ENCODE measurements around the gene FARS2.

The FARS2 gene

GRCh38 chr6:5425797-5426196 lies 164.5 kb downstream of the FARS2 start:
- ATAC-seq (replicated peaks) (no peak), DNase-seq (no peak)
- H3K27ac Mint-ChIP-seq, result no peak overlapping the region
- no peaks in the 10 kb centered on the region for H3K27me3 Mint-ChIP-seq
- peaks cover 3% of the 10 kb centered on the region for H3K36me3 Mint-ChIP-seq (ENCODE audit: insufficient read depth)
- H3K4me3 Mint-ChIP-seq, result no peak overlapping the region
- peaks cover 0 to 4% of the 10 kb centered on the region in 2 donors for H3K4me1 Mint-ChIP-seq (ENCODE audit: low read depth in 2 of 2)
- no peaks in the 10 kb centered on the region for H3K9me3 Mint-ChIP-seq

- peaks cover 0 to 5% of the 10 kb centered on the region in 2 donors for H3K4me1 Mint-ChIP-seq (ENCODE audit: low read depth in 2 of 2)
- DNase-seq, result no peak
- H3K27me3 Mint-ChIP-seq, result no peaks in the 10 kb centered on the region
- ATAC-seq (replicated peaks), result no peak
- H3K36me3 Mint-ChIP-seq (ENCODE audit: insufficient read depth), result peaks cover 3% of the 10 kb centered on the region
- no peak overlapping the region for H3K4me3 Mint-ChIP-seq
- H3K27ac Mint-ChIP-seq, result no peak overlapping the region
- H3K9me3 Mint-ChIP-seq, result no peaks in the 10 kb centered on the region
Observed at GRCh38 chr6:5427586-5427985, 166.3 kb downstream of the FARS2 start.

- Mint-ChIP-seq H3K4me1 (ENCODE audit: low read depth in 2 of 2) (peaks cover 0 to 5% of the 10 kb centered on the region in 2 donors), H3K27ac (no peak overlapping the region), H3K9me3 (peaks cover 0 to 10% of the 10 kb centered on the region in 2 donors), H3K36me3 (ENCODE audit: insufficient read depth) (peaks cover 3% of the 10 kb centered on the region), H3K27me3 (no peaks in the 10 kb centered on the region), H3K4me3 (no peak overlapping the region)
- ATAC-seq (replicated peaks), result no peak
- DNase-seq, result no peak
Observed at GRCh38 chr6:5433324-5433723, 172.0 kb downstream of the FARS2 start.

- H3K27me3 Mint-ChIP-seq, result no peaks in the 10 kb centered on the region
- peaks cover 0 to 10% of the 10 kb centered on the region in 2 donors for H3K9me3 Mint-ChIP-seq
- no peak for DNase-seq
- no peak overlapping the region for H3K27ac Mint-ChIP-seq
- H3K36me3 Mint-ChIP-seq (ENCODE audit: insufficient read depth), result peaks cover 3% of the 10 kb centered on the region
- no peak for ATAC-seq (replicated peaks)
- H3K4me1 Mint-ChIP-seq (ENCODE audit: low read depth in 2 of 2), result peaks cover 7 to 11% of the 10 kb centered on the region in 2 donors
- H3K4me3 Mint-ChIP-seq, result no peak overlapping the region
Observed at GRCh38 chr6:5435449-5435848, 174.1 kb downstream of the FARS2 start.

GRCh38 chr6:5438922-5439584 lies 177.7 kb downstream of the FARS2 start:
- no peaks in the 10 kb centered on the region for H3K27me3 Mint-ChIP-seq
- no peak for DNase-seq
- H3K4me3 Mint-ChIP-seq, result no peak overlapping the region
- no peak overlapping the region for H3K27ac Mint-ChIP-seq
- H3K4me1 Mint-ChIP-seq (ENCODE audit: low read depth in 2 of 2), result peaks cover 7 to 18% of the 10 kb centered on the region in 2 donors
- peaks cover 0 to 10% of the 10 kb centered on the region in 2 donors for H3K9me3 Mint-ChIP-seq
- H3K36me3 Mint-ChIP-seq (ENCODE audit: insufficient read depth), result peaks cover 3% of the 10 kb centered on the region
- ATAC-seq (replicated peaks), result no peak

GRCh38 chr6:5439749-5440148 lies 178.4 kb downstream of the FARS2 start:
- Mint-ChIP-seq H3K9me3 (peaks cover 0 to 10% of the 10 kb centered on the region in 2 donors), H3K36me3 (ENCODE audit: insufficient read depth) (peaks cover 7% of the 10 kb centered on the region), H3K27ac (no peak overlapping the region), H3K4me3 (no peak overlapping the region), H3K4me1 (ENCODE audit: low read depth in 2 of 2) (peaks cover 7 to 18% of the 10 kb centered on the region in 2 donors), H3K27me3 (no peaks in the 10 kb centered on the region)
- DNase-seq (no peak), ATAC-seq (replicated peaks) (no peak)

GRCh38 chr6:5442319-5442718 lies 181.0 kb downstream of the FARS2 start:
- no peak for DNase-seq
- no peaks in the 10 kb centered on the region for H3K27me3 Mint-ChIP-seq
- ATAC-seq (replicated peaks), result no peak
- H3K36me3 Mint-ChIP-seq (ENCODE audit: insufficient read depth), result peaks cover 9% of the 10 kb centered on the region
- H3K4me1 Mint-ChIP-seq (ENCODE audit: low read depth in 2 of 2), result peaks cover 7 to 18% of the 10 kb centered on the region in 2 donors
- H3K9me3 Mint-ChIP-seq, result peaks cover 0 to 6% of the 10 kb centered on the region in 2 donors
- no peak overlapping the region for H3K27ac Mint-ChIP-seq
- H3K4me3 Mint-ChIP-seq, result no peak overlapping the region

- DNase-seq, result no peak
- Mint-ChIP-seq H3K27me3 (no peaks in the 10 kb centered on the region), H3K9me3 (no peaks in the 10 kb centered on the region), H3K27ac (no peak overlapping the region), H3K36me3 (ENCODE audit: insufficient read depth) (peaks cover 9% of the 10 kb centered on the region), H3K4me1 (ENCODE audit: low read depth in 2 of 2) (peaks cover 7 to 18% of the 10 kb centered on the region in 2 donors), H3K4me3 (no peak overlapping the region)
- ATAC-seq (replicated peaks), result no peak
Observed at GRCh38 chr6:5442916-5443315, 181.6 kb downstream of the FARS2 start.

- Mint-ChIP-seq H3K4me1 (ENCODE audit: low read depth in 2 of 2) (peaks cover 7 to 19% of the 10 kb centered on the region in 2 donors), H3K4me3 (no peak overlapping the region), H3K9me3 (no peaks in the 10 kb centered on the region), H3K27me3 (no peaks in the 10 kb centered on the region), H3K36me3 (ENCODE audit: insufficient read depth) (peaks cover 9% of the 10 kb centered on the region), H3K27ac (no peak overlapping the region)
- DNase-seq, result no peak
- ATAC-seq (replicated peaks), result no peak
Observed at GRCh38 chr6:5443491-5443890, 182.2 kb downstream of the FARS2 start.

- H3K4me3 Mint-ChIP-seq, result no peak overlapping the region
- H3K27ac Mint-ChIP-seq, result no peak overlapping the region
- peaks cover 4 to 11% of the 10 kb centered on the region in 2 donors for H3K4me1 Mint-ChIP-seq (ENCODE audit: low read depth in 2 of 2)
- ATAC-seq (replicated peaks), result no peak
- H3K9me3 Mint-ChIP-seq, result no peaks in the 10 kb centered on the region
- peaks cover 9% of the 10 kb centered on the region for H3K36me3 Mint-ChIP-seq (ENCODE audit: insufficient read depth)
- H3K27me3 Mint-ChIP-seq, result no peaks in the 10 kb centered on the region
- no peak for DNase-seq
Observed at GRCh38 chr6:5446362-5447075, 185.2 kb downstream of the FARS2 start.

GRCh38 chr6:5447921-5448320 lies 186.6 kb downstream of the FARS2 start:
- Mint-ChIP-seq H3K27ac (no peak overlapping the region), H3K4me1 (ENCODE audit: low read depth in 2 of 2) (peaks cover 4 to 8% of the 10 kb centered on the region in 2 donors), H3K9me3 (no peaks in the 10 kb centered on the region), H3K27me3 (no peaks in the 10 kb centered on the region), H3K36me3 (ENCODE audit: insufficient read depth) (peaks cover 9% of the 10 kb centered on the region), H3K4me3 (no peak overlapping the region)
- no peak for ATAC-seq (replicated peaks)
- no peak for DNase-seq

GRCh38 chr6:5450073-5450472 lies 188.8 kb downstream of the FARS2 start:
- Mint-ChIP-seq H3K4me3 (no peak overlapping the region), H3K9me3 (no peaks in the 10 kb centered on the region), H3K27ac (no peak overlapping the region), H3K27me3 (no peaks in the 10 kb centered on the region), H3K36me3 (ENCODE audit: insufficient read depth) (peaks cover 2% of the 10 kb centered on the region), H3K4me1 (ENCODE audit: low read depth in 2 of 2) (peaks cover 4 to 6% of the 10 kb centered on the region in 2 donors)
- DNase-seq (no peak), ATAC-seq (replicated peaks) (no peak)

- H3K4me1 Mint-ChIP-seq (ENCODE audit: low read depth in 2 of 2), result peaks cover 2 to 8% of the 10 kb centered on the region in 2 donors
- no peaks in the 10 kb centered on the region for H3K27me3 Mint-ChIP-seq
- ATAC-seq (replicated peaks) (no peak), DNase-seq (no peak)
- H3K36me3 Mint-ChIP-seq (ENCODE audit: insufficient read depth), result no peaks in the 10 kb centered on the region
- no peaks in the 10 kb centered on the region for H3K9me3 Mint-ChIP-seq
- H3K4me3 Mint-ChIP-seq, result no peak overlapping the region
- no peak overlapping the region for H3K27ac Mint-ChIP-seq
Observed at GRCh38 chr6:5453546-5453945, 192.2 kb downstream of the FARS2 start.

GRCh38 chr6:5455142-5455541 lies 193.8 kb downstream of the FARS2 start:
- Mint-ChIP-seq H3K4me1 (ENCODE audit: low read depth in 2 of 2) (peaks cover 8 to 9% of the 10 kb centered on the region in 2 donors), H3K9me3 (no peaks in the 10 kb centered on the region), H3K36me3 (ENCODE audit: insufficient read depth) (no peaks in the 10 kb centered on the region), H3K4me3 (no peak overlapping the region), H3K27me3 (no peaks in the 10 kb centered on the region), H3K27ac (no peak overlapping the region)
- ATAC-seq (replicated peaks) (no peak), DNase-seq (no peak)

Data from effector memory CD8-positive, alpha-beta T cell (primary cell).